T47D (cell line): ENCODE data around the gene SPTBN4.
"Not testable (repeated sequence)": the region's sequence is repeated elsewhere in the genome, so short reads cannot be mapped to it uniquely, and the experiment has no call there.

Experiments used
- DNase-seq, 2 experiments: peaks; one replicate each; pipeline versions ENCODE4 v3.0.0 to v3.0.0-alpha.2; 2011 to 2012; ENCODE audit warnings: low read depth in 1 of 2, low spot score in 1 of 2
- JUND ChIP-seq: IDR thresholded peaks from 2 replicates; pipeline ENCODE4 v1.6.1; 2012; ENCODE audit warnings: low read depth
- in situ Hi-C: cut with HindIII; loops from 2 replicates; pipeline ENCODE4 v1.10.0; 2016; ENCODE audit warnings: low sequenced_read_pairs, low pct_unique_long_range_greater_than_20kb

SPTBN4 gene

DNA sequence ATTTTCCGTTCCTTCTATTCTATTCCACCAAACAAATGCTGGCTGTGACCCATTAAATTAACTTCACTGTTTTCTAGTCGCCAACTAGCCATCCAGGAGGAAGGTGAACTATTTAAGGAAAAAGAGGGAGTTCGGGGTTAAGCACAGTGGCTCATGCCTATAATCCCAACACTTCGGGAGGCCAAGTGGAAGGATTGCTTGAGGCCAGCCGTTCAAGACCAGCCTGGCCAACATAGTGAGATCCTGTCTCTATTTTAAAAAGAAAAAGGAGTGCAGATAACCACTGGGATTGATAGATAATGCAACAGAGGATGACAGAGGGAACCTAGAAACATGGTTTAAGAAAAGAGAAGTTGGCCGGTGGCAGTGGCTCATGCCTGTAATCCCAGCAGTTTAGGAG is 44.7 kb downstream of the SPTBN4 start:
- no peak for DNase-seq
- in situ Hi-C loops = no loop called here
- no peak for TF ChIP-seq JUND

DNA sequence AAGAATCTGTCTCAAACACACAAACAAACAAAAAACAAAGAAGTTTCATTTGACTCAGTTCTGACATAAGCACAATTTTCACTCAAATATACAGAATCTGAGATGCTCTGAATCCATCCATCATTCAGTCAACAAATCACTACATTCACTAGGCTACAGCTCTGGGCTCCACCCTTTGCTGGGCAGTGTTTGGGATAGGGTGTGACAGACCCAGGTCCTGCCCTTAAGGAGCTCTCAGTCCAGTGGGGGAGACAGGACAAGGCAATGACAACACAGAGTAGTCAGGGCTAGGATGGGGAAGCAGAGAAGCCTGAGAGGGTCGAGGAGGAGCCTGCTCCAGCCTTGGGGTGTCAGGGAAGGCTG is 45.3 kb downstream of the SPTBN4 start:
- TF ChIP-seq JUND = no peak
- in situ Hi-C loops = no loop called here
- DNase-seq = no peak

DNA sequence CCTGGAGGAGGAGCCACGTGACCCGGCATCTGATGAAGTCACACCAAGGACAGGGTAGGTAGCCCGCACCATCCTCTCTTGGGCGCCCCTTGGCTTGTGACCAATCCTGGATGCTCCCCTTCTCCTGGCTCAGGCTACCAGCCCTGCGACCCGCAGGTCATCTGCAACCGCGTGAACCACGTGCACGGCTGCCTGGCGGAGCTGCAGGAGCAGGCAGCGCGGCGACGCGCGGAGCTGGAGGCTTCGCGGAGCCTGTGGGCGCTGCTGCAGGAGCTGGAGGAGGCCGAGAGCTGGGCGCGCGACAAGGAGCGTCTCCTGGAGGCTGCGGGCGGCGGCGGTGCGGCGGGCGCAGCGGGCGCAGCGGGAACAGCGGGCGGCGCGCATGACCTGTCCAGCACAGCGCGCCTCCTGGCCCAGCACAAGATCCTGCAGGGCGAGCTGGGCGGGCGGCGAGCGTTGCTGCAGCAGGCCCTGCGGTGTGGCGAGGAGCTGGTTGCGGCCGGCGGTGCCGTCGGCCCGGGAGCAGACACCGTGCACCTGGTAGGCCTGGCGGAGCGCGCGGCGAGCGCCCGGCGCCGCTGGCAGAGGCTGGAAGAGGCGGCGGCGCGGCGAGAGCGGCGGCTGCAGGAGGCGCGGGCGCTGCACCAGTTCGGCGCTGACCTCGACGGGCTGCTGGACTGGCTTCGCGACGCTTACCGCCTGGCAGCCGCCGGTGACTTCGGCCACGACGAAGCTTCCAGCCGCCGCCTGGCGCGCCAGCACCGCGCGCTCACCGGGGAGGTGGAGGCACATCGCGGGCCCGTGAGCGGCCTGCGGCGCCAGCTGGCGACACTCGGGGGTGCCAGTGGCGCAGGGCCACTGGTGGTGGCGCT is 45.9 kb downstream of the SPTBN4 start:
- TF ChIP-seq JUND = no peak
- DNase-seq = no peak
- in situ Hi-C loops = no loop called here

DNA sequence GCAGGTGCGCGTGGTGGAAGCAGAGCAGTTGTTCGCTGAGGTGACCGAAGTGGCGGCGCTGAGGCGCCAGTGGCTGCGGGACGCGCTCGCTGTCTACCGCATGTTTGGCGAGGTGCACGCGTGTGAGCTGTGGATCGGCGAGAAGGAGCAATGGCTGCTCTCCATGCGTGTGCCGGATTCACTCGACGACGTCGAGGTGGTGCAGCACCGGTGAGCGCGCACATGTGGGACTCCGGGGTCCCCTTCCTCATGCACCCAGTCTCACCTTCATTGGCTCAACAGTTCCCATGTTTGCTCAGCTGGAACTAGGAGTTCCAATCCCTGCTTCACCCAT is 46.5 kb downstream of the SPTBN4 start:
- DNase-seq = no peak
- in situ Hi-C loops = no loop called here

DNA sequence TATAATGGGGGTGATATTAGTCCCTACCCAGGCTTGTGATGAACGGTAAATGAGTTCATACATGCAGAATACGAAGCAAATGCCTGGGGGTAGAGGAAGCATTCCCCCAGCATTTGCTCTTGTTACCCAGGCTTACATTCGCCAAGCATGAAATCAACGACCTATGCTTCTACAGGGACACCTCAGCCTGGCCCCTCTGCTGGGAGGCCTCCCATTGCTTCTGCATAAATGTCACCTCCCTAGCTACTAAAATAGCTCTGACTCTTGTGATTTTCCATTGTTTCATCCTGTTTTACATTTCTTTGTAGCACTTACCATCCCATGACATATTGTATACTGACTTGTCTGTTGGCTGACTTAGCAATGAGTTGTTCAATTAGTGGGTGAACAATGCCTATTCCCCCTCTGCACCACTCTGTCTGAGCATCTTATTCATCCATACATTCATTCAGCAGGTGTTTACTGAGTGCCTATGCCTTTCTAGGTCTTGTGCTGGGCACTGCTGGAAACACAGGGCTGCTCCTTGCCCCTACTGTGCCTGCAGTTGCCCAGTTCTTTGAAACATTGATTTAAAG is 47.0 kb downstream of the SPTBN4 start:
- no peak for TF ChIP-seq JUND
- in situ Hi-C loops = no loop called here
- no peak for DNase-seq

More for the DNA sequence above, 46.5 kb downstream of the SPTBN4 start:
- no peak for TF ChIP-seq JUND

DNA sequence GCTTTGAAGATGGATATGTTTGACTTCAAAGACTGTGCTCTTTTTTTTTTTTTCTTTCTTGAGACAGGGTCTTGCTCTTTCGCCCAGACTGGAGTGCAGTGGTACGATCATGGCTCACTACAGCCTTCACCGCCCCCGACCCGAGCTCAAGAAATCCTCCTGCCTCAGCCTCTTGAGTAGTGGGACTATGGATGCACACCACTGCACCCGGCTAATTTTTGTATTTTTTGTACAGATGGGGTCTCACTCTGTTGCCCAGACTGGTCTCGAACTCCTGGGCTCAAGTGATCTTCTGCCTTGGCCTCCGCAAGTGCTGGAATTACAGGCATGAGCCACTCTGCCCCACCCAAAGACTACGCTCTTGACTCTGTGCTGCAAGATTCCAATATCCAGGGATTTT is 50.4 kb downstream of the SPTBN4 start:
- in situ Hi-C loops = no loop called here
- no peak for TF ChIP-seq JUND
- DNase-seq = no peak

DNA sequence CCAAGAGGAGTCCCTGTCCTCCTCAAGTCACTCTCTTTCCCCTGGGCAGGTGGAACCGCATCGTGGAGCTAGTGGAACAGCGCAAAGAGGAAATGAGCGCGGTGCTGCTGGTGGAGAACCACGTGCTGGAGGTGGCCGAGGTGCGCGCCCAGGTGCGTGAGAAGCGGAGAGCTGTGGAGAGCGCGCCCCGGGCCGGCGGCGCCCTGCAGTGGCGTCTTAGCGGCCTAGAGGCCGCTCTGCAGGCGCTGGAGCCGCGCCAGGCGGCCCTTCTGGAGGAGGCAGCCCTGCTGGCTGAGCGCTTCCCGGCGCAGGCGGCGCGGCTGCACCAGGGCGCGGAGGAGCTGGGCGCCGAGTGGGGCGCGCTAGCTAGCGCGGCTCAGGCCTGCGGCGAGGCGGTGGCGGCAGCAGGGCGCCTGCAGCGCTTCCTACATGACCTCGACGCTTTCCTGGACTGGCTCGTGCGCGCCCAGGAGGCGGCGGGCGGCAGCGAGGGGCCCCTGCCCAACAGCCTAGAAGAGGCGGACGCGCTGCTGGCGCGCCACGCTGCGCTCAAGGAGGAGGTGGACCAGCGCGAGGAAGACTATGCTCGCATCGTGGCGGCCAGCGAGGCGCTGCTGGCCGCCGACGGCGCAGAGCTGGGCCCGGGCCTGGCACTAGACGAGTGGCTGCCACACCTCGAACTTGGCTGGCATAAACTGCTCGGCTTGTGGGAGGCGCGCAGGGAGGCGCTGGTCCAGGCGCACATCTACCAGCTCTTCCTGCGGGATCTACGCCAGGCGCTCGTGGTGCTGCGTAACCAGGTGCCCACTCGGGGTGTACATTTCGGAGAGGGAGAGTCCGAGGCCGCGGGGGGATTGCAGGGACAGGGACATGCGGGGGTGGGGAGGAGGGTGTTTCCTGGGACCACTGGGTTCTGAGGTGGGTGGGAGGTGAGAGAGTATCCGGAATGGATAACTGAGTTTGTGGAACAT is 52.8 kb downstream of the SPTBN4 start:
- TF ChIP-seq JUND = no peak
- DNase-seq = no peak
- in situ Hi-C loops = no loop called here

DNA sequence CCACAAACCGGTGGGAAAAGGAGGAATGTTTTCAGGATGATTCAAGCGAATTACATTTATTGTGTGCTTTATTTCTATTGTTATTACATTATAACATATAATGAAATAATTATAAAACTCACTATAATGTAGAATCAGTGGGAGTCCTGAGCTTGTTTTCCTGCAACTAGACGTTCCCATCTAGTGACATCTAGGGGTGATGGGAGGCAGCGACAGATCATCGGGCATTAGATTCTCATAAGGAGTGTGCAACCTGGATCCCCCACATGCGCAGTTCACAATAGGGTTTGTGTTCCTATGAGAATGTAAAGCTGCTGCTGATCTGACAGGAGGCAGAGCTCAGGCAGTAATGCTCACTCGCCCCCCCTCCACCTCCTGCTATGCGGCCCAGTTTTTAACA is 54.5 kb downstream of the SPTBN4 start:
- DNase-seq = peak in 1 of 2 experiments; percentile 52
- TF ChIP-seq JUND = no peak
- in situ Hi-C loops = no loop called here

DNA sequence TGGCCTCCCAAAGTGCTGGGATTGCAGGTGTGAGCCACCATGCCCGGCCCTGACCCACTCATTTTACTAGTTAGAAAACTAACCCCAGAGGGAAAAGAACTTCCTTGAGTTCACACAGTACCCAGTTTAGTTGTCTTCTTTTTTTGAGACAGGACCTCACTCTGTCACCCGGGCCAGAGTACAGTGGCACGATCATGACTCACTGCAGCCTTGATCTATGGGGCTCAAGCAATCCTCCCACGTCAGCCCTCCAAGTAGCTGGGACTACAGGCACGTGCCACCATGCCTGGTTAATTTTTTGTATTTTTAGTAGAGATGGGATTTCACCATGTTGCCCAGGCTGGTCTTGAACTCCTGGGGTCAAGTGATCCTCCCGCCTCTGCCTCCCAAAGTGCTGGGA is 55.1 kb downstream of the SPTBN4 start:
- DNase-seq, in situ Hi-C loops: not testable (repeated sequence)

DNA sequence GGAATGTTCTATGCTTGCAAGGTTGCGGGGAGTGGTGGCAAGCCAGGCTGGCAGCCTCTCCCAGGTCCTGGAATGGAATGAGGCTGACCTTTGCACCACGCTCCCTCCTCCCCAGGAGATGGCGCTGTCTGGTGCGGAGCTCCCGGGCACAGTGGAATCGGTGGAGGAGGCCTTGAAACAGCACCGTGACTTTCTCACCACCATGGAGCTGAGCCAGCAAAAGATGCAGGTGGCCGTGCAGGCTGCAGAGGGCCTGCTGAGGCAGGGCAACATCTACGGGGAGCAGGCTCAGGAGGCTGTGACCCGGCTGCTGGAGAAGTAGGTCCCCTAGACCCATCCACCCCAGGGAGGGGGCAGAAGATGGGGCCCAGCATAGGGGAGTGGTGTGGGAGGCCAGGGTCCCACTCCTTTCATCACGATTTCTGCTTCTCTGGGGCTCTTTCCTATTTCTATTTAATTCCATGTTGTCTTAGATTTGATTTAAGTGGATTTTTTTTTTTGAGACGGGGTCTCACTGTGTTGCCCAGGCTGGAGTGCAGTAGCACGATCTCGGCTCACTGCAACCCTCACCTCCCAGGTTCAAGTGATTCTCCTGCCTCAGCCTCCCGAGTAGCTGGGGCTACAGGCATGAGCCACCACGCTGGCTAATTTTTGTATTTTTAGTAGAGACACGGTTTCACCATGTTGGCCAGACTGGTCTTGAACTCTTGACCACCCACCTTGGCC is 56.7 kb downstream of the SPTBN4 start:
- DNase-seq = peak; percentile 50 to 86
- in situ Hi-C loops = no loop called here
- no peak for TF ChIP-seq JUND

DNA sequence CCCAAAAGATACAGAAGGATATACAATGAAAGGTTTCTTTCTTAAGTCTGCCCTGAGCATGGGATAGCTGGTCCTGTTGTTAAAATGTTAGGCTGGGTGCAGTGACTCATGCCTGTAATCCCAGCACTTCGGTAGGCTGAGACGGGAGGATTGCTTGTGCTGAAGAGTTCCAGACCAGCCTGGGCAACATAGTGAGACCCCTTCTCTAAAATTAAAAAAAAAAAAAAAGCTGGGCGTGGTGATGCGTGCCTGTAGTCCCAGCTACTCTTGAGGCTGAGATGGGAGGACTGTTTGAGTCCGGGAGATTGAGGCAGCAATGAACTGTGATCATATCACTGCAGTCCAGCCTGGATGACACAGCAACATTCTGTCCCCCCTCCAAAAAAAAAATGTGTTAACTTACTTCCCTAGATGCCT is 57.3 kb downstream of the SPTBN4 start:
- no peak for DNase-seq
- in situ Hi-C loops = no loop called here
- TF ChIP-seq JUND = no peak

DNA sequence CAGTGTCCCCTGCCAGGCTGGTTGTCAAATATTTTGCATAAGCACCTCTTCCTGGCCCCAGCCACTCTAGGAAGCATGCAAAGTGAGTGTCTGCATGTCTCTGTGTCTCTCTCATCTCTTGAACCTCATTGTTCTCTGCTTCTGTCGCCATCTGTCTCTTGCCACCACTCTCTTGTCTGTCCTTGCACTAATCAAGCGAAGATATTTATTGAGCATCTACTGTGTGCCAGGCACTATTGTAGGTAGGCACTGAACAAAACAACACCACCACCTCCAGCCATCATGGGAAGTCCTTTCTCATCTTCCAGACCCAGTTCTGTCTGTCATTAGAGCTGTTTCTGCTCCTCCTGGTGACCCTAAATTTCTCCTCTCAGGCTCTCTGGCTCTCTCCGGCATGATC is 57.9 kb downstream of the SPTBN4 start:
- no peak for DNase-seq
- no peak for TF ChIP-seq JUND
- in situ Hi-C loops = no loop called here
